Measurements from ENCODE around the gene USP47. TPM values are rescaled to one million over a fixed set of nuclear protein-coding genes. Genes with fewer than 3 reads are reported as not detected.

USP47 gene
- total RNA-seq, 1 experiment from 2014 or later: 45.9 TPM

DNA sequence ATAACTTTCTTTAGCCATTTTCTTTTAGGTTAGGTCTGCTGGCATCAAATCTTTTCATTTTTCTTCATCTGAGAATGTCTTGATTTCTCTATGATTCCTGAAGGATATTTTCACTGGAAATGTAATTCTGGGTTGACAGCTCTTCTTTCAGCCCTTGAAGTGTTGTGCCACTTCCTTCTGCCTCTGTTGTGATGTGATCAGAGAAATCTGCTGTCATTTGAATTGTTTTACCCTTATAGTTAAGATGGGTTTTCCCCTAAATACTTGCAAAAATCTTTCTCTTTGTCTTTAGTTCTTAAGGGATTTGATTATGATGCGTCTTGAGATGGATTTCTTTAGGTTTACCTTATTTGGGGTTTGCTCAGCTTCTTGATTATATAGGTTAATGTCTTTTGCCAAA, 23.0 kb downstream of the USP47 start:
- ChIA-PET CTCF (no interaction called here), POLR2A (ENCODE audit: low non-redundant PET) (no interaction called here)
- DNase-seq (ENCODE audit: low spot score): no peak
- no peak overlapping the region for H3K27ac ChIP-seq (ENCODE audit: low read depth, low read length, poor library complexity, severe bottlenecking)
- BruUV-seq (replicated peaks): no TSS peak
- H3K4me3 ChIP-seq (ENCODE audit: low read depth, low read length, poor library complexity, severe bottlenecking): no peak overlapping the region
- intact Hi-C loops (cut with micrococcal nuclease; ENCODE audit: unreplicated experiment): no loop called here
- no peak for TF ChIP-seq EZH2 (IDR thresholded peaks at IDR 0.05; ENCODE audit: borderline replicate concordance, low read depth, low read length, poor library complexity, severe bottlenecking)
- TF ChIP-seq, protein P1, sequence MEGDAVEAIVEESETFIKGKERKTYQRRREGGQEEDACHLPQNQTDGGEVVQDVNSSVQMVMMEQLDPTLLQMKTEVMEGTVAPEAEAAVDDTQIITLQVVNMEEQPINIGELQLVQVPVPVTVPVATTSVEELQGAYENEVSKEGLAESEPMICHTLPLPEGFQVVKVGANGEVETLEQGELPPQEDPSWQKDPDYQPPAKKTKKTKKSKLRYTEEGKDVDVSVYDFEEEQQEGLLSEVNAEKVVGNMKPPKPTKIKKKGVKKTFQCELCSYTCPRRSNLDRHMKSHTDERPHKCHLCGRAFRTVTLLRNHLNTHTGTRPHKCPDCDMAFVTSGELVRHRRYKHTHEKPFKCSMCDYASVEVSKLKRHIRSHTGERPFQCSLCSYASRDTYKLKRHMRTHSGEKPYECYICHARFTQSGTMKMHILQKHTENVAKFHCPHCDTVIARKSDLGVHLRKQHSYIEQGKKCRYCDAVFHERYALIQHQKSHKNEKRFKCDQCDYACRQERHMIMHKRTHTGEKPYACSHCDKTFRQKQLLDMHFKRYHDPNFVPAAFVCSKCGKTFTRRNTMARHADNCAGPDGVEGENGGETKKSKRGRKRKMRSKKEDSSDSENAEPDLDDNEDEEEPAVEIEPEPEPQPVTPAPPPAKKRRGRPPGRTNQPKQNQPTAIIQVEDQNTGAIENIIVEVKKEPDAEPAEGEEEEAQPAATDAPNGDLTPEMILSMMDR (conservative IDR thresholded peaks at IDR 0.05; ENCODE audit: low read depth, low read length): no peak
- no peaks in the 10 kb centered on the region for H3K27me3 ChIP-seq (replicated peaks; ENCODE audit: insufficient read depth, low read depth, low read length, poor library complexity)
- peaks cover 15% of the 10 kb centered on the region for H3K9me3 ChIP-seq (ENCODE audit: low read depth, low read length, poor library complexity, severe bottlenecking)
- H3K4me1 ChIP-seq (ENCODE audit: insufficient read depth, low read length, poor library complexity, severe bottlenecking): no peaks in the 10 kb centered on the region
- H3K36me3 ChIP-seq (ENCODE audit: insufficient read depth, low read length, poor library complexity, severe bottlenecking): peaks cover 8% of the 10 kb centered on the region

DNA sequence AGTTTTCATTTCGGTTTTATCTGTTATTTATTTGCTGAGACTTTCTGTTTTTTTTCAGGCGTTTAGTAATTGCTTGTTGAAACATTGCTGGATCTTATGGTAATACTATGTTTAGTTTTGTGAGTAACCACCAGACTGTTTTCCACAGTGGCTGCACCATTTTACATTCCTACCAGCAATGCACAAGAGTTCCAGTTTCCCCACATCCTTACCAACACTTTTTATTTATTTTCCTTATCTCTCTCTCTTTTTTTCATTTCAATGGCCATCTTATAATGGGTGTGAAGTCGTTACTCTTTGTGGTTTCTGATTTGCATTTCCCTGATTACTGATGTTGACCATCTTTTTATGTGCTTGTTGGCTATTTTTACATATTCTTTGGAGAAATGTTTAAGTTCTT, 23.7 kb downstream of the USP47 start:
- Histone ChIP-seq H3K27ac (ENCODE audit: low read depth, low read length, poor library complexity, severe bottlenecking) (no peak overlapping the region), H3K4me3 (ENCODE audit: low read depth, low read length, poor library complexity, severe bottlenecking) (no peak overlapping the region), H3K36me3 (ENCODE audit: insufficient read depth, low read length, poor library complexity, severe bottlenecking) (peaks cover 8% of the 10 kb centered on the region), H3K9me3 (ENCODE audit: low read depth, low read length, poor library complexity, severe bottlenecking) (peaks cover 15% of the 10 kb centered on the region), H3K27me3 (replicated peaks; ENCODE audit: insufficient read depth, low read depth, low read length, poor library complexity) (no peaks in the 10 kb centered on the region), H3K4me1 (ENCODE audit: insufficient read depth, low read length, poor library complexity, severe bottlenecking) (no peaks in the 10 kb centered on the region)
- intact Hi-C loops (cut with micrococcal nuclease; ENCODE audit: unreplicated experiment): no loop called here
- POLR2A ChIA-PET (ENCODE audit: low non-redundant PET): no interaction called here
- no TSS peak for BruUV-seq (replicated peaks)
- TF ChIP-seq, protein P1 (conservative IDR thresholded peaks at IDR 0.05; ENCODE audit: low read depth, low read length): no peak
- TF ChIP-seq EZH2 (IDR thresholded peaks at IDR 0.05; ENCODE audit: borderline replicate concordance, low read depth, low read length, poor library complexity, severe bottlenecking): no peak
- CTCF ChIA-PET: no interaction called here
- no peak for DNase-seq (ENCODE audit: low spot score)

DNA sequence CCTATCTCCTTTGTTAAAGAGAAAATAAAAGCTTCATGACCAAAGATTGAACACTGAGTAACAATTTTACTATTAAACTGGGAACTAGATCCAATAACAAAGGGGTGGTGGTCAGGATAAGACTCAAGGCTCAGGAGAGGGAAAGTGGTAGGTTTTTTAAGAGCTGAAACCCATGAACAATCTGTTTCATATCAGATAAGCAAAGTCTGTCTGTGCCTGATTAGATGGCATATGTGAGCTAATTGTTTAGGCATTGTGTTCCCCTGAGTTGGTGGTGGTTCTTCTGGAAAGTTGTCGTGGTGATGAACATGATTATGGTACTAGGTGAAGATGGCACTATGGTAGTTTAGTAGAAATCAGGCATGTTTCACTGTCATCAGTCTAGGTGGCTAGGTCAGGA, 24.4 kb downstream of the USP47 start:
- TF ChIP-seq, protein P1 (conservative IDR thresholded peaks at IDR 0.05; ENCODE audit: low read depth, low read length): no peak
- no peak for TF ChIP-seq EZH2 (IDR thresholded peaks at IDR 0.05; ENCODE audit: borderline replicate concordance, low read depth, low read length, poor library complexity, severe bottlenecking)
- peaks cover 8% of the 10 kb centered on the region for H3K36me3 ChIP-seq (ENCODE audit: insufficient read depth, low read length, poor library complexity, severe bottlenecking)
- H3K27ac ChIP-seq (ENCODE audit: low read depth, low read length, poor library complexity, severe bottlenecking): no peak overlapping the region
- H3K4me1 ChIP-seq (ENCODE audit: insufficient read depth, low read length, poor library complexity, severe bottlenecking): no peaks in the 10 kb centered on the region
- H3K4me3 ChIP-seq (ENCODE audit: low read depth, low read length, poor library complexity, severe bottlenecking): no peak overlapping the region
- no peak for DNase-seq (ENCODE audit: low spot score)
- CTCF ChIA-PET: no interaction called here
- no TSS peak for BruUV-seq (replicated peaks)
- no peaks in the 10 kb centered on the region for H3K27me3 ChIP-seq (replicated peaks; ENCODE audit: insufficient read depth, low read depth, low read length, poor library complexity)
- peaks cover 15% of the 10 kb centered on the region for H3K9me3 ChIP-seq (ENCODE audit: low read depth, low read length, poor library complexity, severe bottlenecking)
- intact Hi-C loops (cut with micrococcal nuclease; ENCODE audit: unreplicated experiment): no loop called here
- POLR2A ChIA-PET (ENCODE audit: low non-redundant PET): no interaction called here
